22Rv1 (cell line): ENCODE measurements around the gene RCAN2.

Source experiments
- H3K27ac ChIP-seq: fragments of 450-650 bp; 2 replicates; pipeline ENCODE4 v1.5.1; 2017
- ZFX ChIP-seq: fragments of 450-650 bp; IDR thresholded peaks from 2 replicates; pipeline ENCODE4 v1.6.1; 2017; ENCODE audit warnings: antibody characterized with exemption, borderline replicate concordance
- TF ChIP-seq, protein P1 (sequence below): fragments of 450-650 bp; IDR thresholded peaks from 2 replicates; pipeline ENCODE4 v1.5.1; 2017; ENCODE audit warnings: mild to moderate bottlenecking

RCAN2 gene

GRCh38 chr6:46469021-46469420, 22.2 kb downstream of the RCAN2 start:
- H3K27ac ChIP-seq = no peak overlapping the region
- TF ChIP-seq, protein P1, sequence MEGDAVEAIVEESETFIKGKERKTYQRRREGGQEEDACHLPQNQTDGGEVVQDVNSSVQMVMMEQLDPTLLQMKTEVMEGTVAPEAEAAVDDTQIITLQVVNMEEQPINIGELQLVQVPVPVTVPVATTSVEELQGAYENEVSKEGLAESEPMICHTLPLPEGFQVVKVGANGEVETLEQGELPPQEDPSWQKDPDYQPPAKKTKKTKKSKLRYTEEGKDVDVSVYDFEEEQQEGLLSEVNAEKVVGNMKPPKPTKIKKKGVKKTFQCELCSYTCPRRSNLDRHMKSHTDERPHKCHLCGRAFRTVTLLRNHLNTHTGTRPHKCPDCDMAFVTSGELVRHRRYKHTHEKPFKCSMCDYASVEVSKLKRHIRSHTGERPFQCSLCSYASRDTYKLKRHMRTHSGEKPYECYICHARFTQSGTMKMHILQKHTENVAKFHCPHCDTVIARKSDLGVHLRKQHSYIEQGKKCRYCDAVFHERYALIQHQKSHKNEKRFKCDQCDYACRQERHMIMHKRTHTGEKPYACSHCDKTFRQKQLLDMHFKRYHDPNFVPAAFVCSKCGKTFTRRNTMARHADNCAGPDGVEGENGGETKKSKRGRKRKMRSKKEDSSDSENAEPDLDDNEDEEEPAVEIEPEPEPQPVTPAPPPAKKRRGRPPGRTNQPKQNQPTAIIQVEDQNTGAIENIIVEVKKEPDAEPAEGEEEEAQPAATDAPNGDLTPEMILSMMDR = no peak
- TF ChIP-seq ZFX = no peak

DNA sequence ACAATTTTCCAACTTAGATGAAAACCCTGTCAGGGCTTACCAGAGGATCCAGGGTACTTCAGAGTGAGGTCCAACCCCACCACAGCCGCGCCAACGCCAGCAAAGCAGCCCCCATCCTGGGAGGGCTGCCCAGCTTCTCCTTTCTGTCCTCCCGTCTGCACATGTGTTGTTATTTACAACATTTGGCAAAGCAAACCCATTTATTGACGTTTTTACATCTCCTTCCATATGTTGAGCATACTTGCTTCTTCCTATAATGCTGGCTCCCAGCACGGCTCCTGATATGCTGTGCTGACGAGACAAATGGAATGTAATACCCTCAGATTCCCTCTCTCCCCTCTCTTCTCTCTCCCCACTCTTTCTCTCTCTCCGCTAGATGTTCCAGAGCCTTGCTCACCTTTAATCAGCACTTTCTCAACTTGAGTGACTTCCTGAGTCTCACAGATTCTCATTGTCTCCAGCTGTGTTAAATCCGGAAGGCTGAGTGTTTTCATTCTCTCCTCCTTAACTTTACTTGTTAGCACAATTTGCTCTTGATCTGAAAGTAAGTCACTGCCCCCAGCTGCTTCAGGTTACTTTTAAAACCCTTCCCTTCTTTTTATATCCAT, 22.7 kb downstream of the RCAN2 start:
- no peak for TF ChIP-seq ZFX
- TF ChIP-seq, protein P1 = no peak
- no peak overlapping the region for H3K27ac ChIP-seq

- TF ChIP-seq, protein P1 = no peak
- TF ChIP-seq ZFX = no peak
- H3K27ac ChIP-seq = no peak overlapping the region
Observed at GRCh38 chr6:46466570-46466969, 24.7 kb downstream of the RCAN2 start.

DNA sequence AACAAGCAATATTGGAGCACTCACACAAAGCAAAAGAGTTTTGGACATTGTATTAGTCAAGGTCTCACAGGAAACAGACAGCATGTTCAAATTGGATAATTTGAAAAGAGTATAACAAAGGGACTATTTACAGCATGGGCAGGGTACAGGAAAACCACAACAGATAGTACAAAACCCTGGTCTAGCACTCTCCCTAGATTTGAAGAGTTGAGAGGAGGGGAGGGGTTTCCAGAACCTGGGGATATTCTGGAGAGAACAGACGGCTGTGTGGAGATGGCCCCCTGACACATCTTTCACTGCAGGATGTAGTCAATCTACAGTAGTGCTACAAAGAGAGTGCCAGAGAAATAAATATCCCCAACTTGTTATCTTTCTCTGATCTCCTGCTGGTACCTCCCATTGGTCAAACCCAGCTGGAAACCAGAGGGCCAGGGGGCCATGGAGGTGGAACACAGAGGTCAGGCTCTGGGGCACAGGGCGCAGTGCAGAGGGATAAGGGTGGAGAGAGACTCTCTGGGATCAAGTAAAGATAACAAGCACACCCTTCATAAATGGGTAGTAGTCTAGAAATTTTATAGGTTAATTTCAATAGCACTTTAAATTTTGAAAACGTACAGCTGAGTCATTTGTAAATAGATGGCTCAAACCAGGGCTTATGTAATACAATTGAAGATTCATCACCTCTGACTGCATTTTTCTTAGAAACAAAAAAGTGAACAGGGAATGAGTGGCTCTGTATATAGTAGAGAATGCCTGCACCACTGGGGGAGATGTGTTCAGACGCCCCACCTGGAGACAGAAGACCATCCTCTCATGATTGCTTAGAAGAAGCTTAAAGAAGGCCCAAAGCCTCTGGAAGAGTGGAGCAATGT, 25.7 kb downstream of the RCAN2 start:
- no peak overlapping the region for H3K27ac ChIP-seq
- no peak for TF ChIP-seq ZFX
- TF ChIP-seq, protein P1 = no peak

DNA sequence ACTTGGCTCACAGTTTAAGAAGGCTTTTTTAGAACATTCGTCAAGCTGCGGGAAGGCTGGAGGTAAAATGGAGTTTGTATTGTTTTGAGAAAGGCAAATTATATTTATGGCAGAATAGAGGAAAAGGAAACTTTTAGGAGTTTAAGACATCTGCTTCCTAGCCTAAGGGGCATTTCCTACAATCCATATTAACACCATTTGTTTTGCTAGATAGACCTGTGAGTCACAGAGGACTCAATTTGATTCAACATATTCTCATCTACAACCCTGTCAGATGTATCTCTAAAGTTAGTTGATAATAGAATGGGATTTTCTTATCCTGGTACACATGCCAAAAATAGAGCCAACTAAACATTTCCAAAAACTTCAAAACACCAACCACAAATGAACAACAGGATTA, 35.0 kb downstream of the RCAN2 start:
- TF ChIP-seq, protein P1 = no peak
- TF ChIP-seq ZFX = no peak
- H3K27ac ChIP-seq = no peak overlapping the region

- TF ChIP-seq, protein P1 = no peak
- TF ChIP-seq ZFX = no peak
- no peak overlapping the region for H3K27ac ChIP-seq
Observed at GRCh38 chr6:46454691-46455090, 36.6 kb downstream of the RCAN2 start.

DNA sequence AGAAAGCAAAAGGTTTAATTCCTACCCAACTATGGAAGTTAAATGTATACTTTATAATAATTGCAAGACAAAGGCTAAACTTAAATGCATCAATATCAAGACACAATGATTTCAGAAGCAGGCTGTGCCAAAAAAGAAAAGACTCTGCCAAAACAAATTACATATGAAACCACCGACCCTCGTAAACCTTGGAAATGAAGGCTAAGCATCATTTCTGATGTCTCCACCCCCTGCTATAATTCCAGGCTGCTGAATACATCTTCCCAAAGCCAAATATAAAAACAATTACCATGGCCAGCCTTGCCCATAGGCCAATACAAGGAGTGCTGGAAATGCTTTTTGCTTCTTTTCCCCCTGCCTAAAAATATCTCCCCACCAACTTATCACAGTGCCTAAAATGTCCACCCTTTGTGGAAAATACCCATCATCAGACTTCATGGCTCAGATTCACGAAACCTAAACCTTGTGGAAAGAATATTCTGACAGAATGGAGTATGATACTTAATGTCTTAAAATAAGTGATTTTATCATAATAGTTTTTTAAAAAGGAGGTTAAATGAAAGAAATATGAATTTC, 37.4 kb downstream of the RCAN2 start:
- H3K27ac ChIP-seq = no peak overlapping the region
- no peak for TF ChIP-seq ZFX
- TF ChIP-seq, protein P1 = no peak
